HG03565 (cell line): ENCODE measurements around the gene BICD1.

Experiments used
- ATAC-seq: cut with Tn5 transposase; IDR thresholded peaks from one replicate; pipeline ENCODE4 v1.9.1; 2021; ENCODE audit warnings: mild to moderate bottlenecking, moderate library complexity; ENCODE audit not compliant: unreplicated experiment

The BICD1 gene

DNA sequence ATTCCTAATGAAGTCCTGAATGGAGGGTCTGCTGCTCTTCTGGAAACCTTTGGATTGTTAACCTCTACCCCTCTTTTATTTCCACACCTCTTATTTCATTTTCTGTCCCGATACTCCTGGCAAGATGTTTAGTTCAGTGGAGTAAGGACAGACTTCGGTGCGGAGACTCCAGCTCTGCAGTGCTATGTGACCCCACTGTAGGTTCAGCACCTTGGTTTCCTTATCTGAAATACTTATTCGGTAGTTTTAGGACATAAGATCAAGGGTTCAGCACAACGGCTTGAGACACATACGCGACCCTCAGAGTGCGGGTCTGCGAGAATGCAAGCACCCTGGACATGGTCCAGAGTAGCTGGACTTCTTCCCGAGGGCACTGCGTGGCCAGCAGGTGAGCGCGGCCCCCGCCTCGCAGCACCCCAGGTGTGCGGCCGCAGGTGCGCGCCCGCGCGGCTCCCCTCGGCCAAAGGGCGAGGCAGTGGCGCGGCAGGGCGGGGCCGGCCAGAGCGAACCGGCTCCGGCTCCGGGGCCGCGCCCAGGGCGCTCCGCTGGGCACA lies 292.2 kb downstream of the BICD1 start:
- ATAC-seq, result no peak

DNA sequence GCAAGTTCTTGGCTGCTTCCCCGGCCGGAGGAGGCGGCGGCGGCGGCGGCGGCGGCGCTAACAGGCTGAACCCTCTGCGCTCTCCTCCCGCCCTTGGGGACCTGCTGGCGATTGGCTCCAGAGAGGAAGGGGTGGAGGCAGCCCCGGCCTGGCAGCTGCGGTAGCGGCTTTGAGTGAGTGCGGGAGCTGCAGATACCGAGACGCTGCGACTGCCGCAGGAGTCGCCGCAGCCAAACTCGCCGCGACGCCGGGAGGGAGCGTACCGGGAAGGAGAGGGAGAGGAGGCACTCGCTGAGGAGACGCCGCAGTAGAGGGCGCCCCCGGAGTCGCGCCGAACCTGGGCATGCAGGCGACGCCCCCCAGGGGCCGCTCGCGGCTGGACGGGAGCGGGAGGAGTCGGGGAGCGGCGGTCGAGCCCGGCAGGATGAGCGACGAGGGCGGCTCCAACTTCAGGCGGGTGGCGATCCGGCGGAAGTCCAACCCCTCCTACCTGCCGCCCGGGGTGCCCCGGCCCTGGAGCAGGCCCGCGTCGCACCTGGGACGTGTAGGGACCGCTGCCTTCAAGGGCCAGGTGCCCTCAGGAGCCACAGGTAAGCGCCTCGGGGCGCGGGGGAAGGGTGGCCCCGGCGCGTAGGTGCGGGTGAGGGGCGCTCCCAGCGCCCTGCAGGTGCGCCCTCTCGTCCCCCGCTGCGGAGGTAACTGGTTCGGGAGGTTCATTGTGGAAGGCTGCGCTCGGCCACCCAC lies 292.9 kb downstream of the BICD1 start, which contains the start of gene FGD4:
FGD4 (plus strand) TSS at position 189 of the 744 bp plus-strand sequence.
- peak; percentile 79 for ATAC-seq

DNA sequence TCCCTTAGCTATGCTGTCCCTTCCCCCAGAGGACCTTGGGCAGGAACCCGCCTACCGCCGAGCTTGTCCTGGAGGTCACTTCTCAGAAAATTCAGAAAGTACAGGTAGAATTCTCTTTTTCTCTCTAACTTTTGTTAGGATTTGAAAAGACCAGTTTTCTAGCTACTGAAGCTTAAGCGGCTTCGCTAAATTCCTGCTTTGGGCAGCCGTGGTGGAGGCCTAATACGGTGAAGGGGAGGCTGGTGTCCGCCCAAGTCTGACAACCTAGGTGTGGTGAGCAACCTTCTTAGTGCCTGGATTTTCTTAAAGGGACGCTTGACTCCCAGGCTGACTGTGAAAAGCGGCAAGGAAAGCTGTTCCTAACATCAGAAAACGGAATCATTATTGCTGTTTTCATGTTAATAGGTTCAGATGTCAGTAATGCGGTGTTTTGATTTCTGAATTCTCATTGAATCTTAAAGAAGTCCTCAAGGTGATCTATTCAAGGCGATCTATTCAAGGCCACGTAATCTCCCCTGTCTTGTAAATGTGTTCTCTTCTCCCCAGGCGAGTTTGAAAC lies 293.5 kb downstream of the BICD1 start:
- no peak for ATAC-seq

DNA sequence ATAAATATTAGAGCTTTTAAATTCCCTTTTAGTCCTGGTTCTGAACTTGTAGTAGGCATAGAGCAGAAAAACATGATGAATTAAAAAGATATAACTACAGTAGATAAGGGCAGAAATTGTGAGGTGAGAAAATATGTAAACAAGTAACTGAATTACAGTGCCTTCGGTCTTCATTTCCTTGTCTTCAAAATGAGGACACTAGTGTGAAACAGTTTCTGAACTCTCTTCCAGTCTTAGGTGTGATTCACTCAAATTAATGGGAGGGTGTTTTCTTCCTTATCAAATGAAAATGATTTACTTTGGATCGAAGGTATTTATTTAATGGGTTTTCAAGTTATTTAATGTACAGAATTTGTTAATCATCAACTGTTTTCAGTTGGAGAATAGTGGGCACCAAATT lies 294.2 kb downstream of the BICD1 start:
- no peak for ATAC-seq

DNA sequence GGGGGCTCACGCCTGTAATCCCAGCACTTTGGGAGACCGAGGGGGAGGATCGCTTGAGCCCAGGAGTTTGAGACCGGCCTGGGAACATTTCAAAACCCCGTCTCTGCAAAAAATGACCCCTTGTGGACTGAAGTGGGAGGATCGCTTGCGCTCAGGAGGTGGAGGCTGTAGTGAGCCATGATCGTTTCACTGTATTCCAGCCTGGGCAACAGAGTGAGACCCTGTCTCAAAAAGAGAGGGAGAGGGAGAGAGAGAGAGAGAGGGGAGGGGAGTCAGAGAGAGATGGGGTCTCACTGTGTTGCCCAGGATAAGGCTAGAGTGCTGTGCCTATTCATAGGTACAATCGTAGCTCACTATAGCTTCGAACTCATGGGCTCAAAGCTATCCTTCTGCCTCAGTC lies 295.5 kb downstream of the BICD1 start:
- no peak for ATAC-seq

DNA sequence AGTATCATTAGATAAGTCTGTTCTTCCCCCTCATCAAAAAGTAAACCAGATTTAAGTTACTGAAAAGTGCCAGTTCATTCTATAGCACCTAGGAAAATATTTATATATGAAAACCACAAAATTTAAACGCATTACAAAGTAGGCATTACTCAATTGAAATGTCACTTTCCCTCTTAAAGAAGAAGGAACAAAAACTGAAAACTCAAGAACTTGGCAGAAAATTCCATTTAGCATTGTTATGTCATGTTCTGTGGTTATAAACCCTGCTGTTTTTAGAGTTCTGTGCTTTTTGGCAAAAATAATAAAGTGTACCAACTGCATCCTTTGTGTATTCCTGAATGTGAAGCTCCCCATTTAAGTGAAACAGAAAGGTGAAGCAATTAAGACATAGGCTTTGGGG lies 296.3 kb downstream of the BICD1 start:
- ATAC-seq, result no peak

DNA sequence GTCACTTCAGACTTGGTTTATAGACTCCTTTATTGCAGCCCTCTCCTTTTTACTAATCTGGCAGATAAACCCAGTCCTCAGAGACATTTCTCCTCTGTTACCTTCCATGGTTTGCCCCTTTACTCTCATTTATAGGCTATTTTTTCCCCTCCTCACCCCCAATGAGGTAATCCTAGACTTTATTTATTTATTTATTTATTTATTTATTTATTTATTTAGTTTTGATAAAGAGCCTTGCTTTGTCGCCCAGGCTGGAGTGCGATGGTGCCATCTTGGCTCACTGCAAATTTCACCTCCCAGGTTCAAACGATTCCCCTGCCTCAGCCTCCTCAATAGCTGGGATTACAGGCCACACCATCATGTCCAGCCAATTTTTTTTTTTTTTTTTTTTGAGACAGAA lies 301.1 kb downstream of the BICD1 start:
- ATAC-seq, result no peak

DNA sequence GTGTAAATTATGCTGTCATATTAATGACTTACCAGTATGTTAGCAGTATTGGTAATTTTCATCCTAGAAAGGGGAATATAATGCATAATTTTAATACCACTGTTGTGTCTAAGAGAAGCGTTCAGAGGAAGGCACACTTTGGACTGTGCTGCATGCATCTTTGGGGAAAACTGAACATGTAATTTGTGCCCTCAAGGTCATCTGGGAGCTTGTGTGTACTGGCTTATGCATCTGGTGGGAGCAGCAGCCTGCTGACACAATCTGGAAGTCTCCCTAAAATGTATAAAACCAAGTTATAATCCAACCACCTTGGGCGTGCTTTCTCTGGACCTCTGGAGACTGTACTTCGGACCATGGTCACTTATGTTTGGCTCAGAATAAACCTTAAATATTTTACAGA lies 306.8 kb downstream of the BICD1 start:
- ATAC-seq, result no peak

DNA sequence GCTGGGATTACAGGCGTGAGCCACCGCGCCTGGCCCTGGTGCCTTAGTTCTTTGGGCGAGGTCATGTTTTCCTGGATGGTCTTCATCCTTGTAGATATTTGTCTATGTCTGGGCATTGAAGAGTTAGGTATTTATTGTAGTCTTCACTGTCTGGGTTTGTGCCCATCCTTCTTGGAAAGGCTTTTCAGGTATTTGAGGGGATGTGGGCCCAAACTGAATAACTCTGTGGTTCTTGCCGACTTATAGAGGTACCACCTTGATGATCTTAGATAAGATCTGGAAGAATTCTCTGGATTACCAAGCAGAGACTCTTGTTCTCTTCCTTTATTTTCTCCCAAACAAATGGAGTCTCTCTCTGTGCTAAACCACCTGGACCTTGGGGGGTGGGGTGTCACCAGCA lies 311.6 kb downstream of the BICD1 start:
- no peak for ATAC-seq

DNA sequence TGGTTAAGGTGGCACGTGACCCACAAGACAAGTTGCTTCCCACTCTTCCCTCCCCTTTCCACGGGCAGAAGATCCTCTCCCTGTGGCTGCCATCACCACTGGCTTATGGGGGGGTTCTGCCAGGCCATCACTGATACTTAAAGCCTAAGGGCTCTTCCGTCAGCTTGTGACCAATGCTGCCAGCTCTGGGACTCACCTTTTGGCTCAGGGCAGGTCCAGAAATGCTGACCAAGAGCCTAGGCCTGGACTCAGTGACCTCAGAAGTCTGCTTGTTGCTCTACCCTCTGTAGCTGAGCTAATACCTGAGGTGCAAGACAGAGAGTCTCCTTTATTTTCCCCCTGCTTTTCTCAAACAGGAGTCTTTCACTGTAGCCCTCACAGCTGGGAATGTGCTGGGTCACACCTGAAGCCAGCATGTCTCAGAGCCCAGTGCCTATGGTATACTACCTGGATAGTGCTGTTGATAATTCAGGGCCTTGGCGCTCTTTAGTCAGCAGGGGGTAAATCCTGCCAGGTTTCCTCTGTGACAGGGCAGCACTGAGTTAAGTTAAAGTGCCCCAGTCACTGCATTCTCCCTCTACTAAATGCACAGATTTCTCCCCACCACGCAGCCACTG lies 312.4 kb downstream of the BICD1 start:
- no peak for ATAC-seq

DNA sequence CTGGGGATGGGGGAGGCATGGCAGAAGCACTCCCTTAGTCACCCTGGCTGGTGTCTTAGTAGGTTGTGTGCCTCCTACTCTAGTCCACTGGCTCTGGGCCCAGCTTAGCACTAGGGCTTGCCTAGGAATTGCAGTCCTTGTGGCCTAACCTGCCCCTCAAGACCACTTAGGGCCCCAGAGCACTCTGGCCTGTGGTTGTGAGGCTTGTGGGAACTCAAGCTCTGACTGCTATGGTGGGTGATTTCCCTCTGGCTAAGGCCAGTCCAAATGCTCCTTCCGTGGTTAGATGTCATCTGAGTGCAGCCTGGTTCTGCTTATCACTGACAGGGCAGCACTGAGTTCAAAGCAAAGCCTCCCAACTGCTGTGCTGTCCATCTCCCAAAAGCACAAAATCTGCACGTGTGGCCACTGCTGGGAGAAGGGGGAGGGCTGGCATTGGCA lies 312.9 kb downstream of the BICD1 start:
- ATAC-seq, result peak; percentile 83

DNA sequence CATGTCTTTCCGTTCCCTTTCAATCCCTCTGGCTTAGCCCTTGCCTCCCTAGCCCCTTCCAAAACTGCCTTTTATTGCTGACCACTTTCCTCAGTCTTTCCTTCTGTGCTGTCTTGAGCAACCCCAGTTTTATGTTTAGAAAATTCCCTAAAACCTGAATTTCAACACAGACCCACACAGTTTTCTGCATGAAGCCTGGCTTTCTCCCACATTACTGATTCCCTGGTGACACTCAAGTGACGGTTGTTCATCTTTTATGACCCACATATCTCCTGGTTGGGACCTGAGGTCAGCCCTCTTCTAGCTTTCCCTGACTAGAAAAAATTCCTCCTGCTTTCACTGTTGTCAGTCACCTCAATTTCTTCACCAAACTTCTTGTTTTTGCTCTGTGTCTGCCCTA lies 313.7 kb downstream of the BICD1 start:
- ATAC-seq, result no peak

DNA sequence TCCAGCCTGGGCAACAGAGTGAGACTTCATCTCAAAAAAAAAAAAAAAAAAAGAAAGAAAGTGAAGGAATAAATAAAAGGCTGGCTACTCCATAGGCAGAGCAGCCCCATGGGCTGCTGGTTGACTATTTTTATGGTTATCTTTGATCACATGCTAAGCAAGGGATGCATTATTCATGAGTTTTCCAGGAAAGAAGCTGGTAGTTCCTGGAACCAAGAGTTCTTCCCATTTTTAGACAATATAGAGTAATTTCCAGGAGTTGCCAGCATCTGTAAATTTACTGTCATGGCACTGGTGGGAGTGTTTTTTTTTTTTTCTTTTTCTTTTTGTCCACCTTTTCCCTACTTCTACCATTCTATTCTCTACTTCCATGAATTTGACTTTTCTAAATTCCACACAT lies 316.9 kb downstream of the BICD1 start:
- no peak for ATAC-seq

DNA sequence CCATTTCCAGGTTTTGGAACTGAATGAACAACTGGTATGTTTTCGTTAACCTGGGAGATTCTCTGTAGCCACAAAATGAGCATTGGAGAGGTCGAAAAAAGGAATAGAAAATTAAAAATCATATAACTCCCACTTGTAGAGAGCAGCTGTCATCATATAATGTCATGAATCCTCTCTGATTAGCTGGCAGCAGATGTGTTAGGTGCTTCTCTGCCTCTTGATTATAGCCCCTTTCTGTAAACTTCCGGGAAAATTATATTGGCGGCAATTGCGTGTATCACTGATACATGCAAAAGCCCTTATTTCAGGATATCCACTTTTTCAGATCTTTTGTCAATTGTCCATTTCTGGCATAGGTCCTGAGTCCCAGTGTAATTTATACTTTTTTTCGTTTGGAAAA lies 324.4 kb downstream of the BICD1 start:
- no peak for ATAC-seq
